Stomach (tissue), 4 donors: ENCODE measurements around the gene BORCS6.

Experiments
- EP300 ChIP-seq: sonication (generic); formaldehyde crosslinking; IDR thresholded peaks from one replicate; pipeline ENCODE4 v1.6.1; 2017; ENCODE audit warnings: antibody characterized with exemption
- POLR2A ChIP-seq, 4 donors: fragments of 450-650 bp; IDR thresholded peaks; one replicate each; pipeline ENCODE4 v1.6.1; 2016; ENCODE audit warnings: antibody characterized with exemption in 4 of 4, control low read depth in 2 of 4, mild to moderate bottlenecking in 1 of 4, moderate library complexity in 1 of 4
- POLR2AphosphoS5 ChIP-seq, 3 donors: sonication (generic); formaldehyde crosslinking; IDR thresholded peaks; one replicate each; pipeline ENCODE4 v1.6.1; 2016; ENCODE audit warnings: antibody characterized with exemption in 3 of 3
- TF ChIP-seq, protein P1 (sequence below), 7 experiments: fragments of 450-650 bp in 4 of 7; fragments of 200-600 bp in 3 of 7; sonication (generic) in 3 of 7; IDR thresholded peaks; one replicate each; pipeline ENCODE4 v1.5.1; 2016 to 2019; ENCODE audit warnings: antibody characterized with exemption in 7 of 7, control low read depth in 2 of 7, mild to moderate bottlenecking in 1 of 7

DNA sequence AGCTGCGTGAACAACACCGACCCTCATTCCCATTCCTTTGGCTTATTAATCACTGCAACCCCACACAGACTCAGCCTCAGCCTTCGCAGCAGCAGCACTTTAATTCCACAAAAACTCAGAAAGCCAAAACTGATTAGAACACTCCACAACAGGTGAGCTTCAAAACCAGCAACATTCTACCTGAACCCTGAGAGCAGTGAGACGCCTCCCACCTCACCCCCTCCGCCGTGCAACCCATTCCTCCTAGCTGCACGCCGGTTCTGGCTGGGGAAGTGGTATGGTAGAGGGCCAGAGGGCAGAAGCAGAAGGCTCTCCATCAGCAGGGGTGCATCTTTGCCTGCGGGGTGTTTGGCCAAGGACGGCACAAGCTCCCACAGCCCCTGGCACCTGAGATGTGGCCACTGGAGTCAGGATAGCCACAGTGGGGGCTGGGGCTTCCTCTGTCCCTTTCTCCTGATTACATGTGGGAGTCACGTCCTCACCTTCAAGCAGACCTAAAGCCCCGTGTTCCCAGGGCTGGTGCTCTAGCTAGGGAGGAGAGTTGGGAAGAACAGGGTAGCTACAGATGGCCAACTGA is 1.6 kb downstream of the BORCS6 start:
- TF ChIP-seq, protein P1, sequence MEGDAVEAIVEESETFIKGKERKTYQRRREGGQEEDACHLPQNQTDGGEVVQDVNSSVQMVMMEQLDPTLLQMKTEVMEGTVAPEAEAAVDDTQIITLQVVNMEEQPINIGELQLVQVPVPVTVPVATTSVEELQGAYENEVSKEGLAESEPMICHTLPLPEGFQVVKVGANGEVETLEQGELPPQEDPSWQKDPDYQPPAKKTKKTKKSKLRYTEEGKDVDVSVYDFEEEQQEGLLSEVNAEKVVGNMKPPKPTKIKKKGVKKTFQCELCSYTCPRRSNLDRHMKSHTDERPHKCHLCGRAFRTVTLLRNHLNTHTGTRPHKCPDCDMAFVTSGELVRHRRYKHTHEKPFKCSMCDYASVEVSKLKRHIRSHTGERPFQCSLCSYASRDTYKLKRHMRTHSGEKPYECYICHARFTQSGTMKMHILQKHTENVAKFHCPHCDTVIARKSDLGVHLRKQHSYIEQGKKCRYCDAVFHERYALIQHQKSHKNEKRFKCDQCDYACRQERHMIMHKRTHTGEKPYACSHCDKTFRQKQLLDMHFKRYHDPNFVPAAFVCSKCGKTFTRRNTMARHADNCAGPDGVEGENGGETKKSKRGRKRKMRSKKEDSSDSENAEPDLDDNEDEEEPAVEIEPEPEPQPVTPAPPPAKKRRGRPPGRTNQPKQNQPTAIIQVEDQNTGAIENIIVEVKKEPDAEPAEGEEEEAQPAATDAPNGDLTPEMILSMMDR (IDR thresholded peaks at IDR 0.05): no peak
- no peak for TF ChIP-seq POLR2AphosphoS5 (IDR thresholded peaks at IDR 0.05)
- TF ChIP-seq POLR2A (IDR thresholded peaks at IDR 0.05): no peak
- TF ChIP-seq EP300: no peak
